Brain microvascular endothelial cell (primary cell): ENCODE data around the gene PALLD.

Source experiments
- DNase-seq: peaks from one replicate; pipeline ENCODE4 v3.0.0-alpha.2; 2020
- H3K27ac ChIP-seq: fragments of 250-450 bp; sonication (Bioruptor Pico); 2 replicates; pipeline ENCODE4 v1.5.1; 2020; ENCODE audit warnings: mild to moderate bottlenecking, moderate library complexity
- H3K27me3 ChIP-seq: fragments of 250-450 bp; sonication (Bioruptor Pico); replicated peaks from 2 replicates; pipeline ENCODE4 v1.5.1; 2020; ENCODE audit warnings: mild to moderate bottlenecking
- H3K36me3 ChIP-seq: fragments of 250-450 bp; sonication (Bioruptor Pico); replicated peaks from 2 replicates; pipeline ENCODE4 v1.5.1; 2020; ENCODE audit warnings: mild to moderate bottlenecking
- H3K4me3 ChIP-seq: 2 replicates; pipeline ENCODE4 v1.5.1; 2011; ENCODE audit warnings: low read depth, mild to moderate bottlenecking, control low read depth, low read length, moderate library complexity
- in situ Hi-C: cut with HindIII; loops from 2 replicates; pipeline ENCODE4 v1.10.0; 2017; ENCODE audit warnings: low sequenced_read_pairs, low pct_ligation_motif_present
- TF ChIP-seq, protein P1 (sequence below): IDR thresholded peaks from 2 replicates; pipeline ENCODE4 v1.5.1; 2011; ENCODE audit warnings: low read depth, mild to moderate bottlenecking, moderate library complexity, low read length, control low read depth, inconsistent platforms; ENCODE audit errors: missing control alignments

Gene PALLD

DNA sequence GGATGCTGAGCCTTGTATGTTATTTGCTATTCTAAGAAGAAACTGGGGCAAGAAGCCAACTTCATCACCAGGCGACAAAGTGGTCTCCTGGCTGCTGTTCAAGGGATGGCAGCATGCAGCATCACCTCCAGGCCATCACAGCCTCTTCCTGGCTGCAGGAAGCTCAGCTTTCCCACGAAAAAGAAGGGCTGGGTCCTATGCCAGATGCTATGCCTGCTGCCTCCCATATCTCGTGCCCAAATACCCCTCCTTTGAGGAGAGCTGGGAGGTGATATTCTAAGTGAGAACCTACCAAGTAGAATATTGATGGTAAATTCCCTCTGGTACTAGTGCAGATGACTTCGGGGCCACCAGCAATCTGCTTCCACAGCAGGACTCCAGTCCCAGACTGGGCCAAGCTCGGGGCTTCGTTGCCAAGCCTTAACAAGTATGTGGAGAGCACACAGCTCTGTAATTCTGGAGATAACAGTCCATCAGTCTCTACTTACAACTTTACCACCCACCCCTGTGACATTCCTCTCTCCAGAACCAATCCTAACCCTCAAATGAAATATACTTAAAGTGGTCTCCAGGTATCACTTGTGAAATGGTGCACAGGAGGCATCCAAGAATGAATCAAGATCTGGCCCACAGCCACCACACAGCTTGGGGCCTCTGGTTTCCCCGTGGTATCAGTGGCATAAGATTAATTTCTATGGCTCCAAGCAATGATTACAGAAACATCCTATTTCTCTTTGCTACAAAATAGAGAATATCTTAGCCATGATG lies 149.3 kb downstream of the PALLD start:
- Histone ChIP-seq H3K4me3 (no peak overlapping the region), H3K27ac (no peak overlapping the region), H3K36me3 (no peaks in the 10 kb centered on the region), H3K27me3 (no peaks in the 10 kb centered on the region)
- TF ChIP-seq, protein P1, sequence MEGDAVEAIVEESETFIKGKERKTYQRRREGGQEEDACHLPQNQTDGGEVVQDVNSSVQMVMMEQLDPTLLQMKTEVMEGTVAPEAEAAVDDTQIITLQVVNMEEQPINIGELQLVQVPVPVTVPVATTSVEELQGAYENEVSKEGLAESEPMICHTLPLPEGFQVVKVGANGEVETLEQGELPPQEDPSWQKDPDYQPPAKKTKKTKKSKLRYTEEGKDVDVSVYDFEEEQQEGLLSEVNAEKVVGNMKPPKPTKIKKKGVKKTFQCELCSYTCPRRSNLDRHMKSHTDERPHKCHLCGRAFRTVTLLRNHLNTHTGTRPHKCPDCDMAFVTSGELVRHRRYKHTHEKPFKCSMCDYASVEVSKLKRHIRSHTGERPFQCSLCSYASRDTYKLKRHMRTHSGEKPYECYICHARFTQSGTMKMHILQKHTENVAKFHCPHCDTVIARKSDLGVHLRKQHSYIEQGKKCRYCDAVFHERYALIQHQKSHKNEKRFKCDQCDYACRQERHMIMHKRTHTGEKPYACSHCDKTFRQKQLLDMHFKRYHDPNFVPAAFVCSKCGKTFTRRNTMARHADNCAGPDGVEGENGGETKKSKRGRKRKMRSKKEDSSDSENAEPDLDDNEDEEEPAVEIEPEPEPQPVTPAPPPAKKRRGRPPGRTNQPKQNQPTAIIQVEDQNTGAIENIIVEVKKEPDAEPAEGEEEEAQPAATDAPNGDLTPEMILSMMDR: peak; percentile 10
- no peak for DNase-seq
- in situ Hi-C loops: no loop called here

DNA sequence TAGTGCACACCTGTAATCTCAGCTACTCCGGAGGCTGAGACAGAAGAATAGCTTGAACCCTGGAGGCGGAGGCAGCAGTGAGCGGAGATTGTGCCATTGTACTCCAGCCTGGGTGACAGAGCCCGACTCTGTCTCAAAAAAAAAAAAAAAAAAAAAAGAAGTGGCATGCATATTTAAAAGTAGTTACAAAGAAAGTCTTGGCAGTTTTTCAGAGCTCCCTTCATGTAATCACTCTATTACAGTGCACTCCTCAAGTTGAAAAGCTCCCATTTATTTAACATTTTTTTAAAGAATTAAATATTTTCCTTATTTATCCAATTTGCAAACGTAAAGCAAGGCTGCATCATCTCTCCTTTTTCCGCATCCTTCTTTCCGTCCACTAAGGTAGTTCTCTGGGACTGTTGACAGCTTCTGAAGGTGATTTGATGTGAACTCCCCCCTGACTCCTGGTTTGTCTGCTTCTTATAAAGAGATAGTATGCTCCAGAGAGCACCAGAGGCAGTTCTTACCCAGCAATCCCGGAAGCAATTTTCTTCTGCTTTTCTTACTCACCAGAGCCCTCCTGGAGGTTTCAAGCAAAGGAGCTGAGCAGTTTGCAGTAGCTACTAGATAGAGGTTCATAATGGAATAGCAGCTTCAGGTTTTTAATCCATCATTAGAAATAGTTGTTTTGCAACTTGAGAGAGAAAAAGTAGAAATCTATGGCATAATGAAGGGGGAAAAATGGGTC lies 151.0 kb downstream of the PALLD start:
- H3K27ac ChIP-seq: peak overlapping the region; percentile 41
- TF ChIP-seq, protein P1: no peak
- H3K4me3 ChIP-seq: no peak overlapping the region
- no peaks in the 10 kb centered on the region for H3K27me3 ChIP-seq
- in situ Hi-C loops: no loop called here
- H3K36me3 ChIP-seq: no peaks in the 10 kb centered on the region
- peak; percentile 51 for DNase-seq

DNA sequence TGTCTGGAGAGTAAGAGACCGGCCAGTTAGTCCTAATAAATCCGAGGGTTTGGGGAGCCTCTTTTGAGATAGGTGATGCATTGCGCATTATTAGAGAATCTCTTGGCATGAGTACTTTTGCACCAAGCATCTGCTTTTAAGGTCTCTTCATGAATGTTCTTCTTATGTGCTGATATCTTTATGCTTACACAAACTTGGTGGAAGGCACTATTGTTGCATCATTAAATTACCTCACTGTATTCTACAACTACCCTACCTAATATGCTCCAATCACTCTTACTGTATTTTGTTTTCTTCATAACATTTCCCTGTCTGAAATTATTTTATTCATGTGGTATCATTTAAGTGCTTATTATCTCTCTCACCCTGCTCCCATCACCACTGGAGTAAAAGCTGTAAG lies 151.6 kb downstream of the PALLD start:
- no peak overlapping the region for H3K4me3 ChIP-seq
- no peaks in the 10 kb centered on the region for H3K36me3 ChIP-seq
- TF ChIP-seq, protein P1: no peak
- H3K27ac ChIP-seq: peak overlapping the region; percentile 41
- no peak for DNase-seq
- H3K27me3 ChIP-seq: no peaks in the 10 kb centered on the region
- in situ Hi-C loops: no loop called here

DNA sequence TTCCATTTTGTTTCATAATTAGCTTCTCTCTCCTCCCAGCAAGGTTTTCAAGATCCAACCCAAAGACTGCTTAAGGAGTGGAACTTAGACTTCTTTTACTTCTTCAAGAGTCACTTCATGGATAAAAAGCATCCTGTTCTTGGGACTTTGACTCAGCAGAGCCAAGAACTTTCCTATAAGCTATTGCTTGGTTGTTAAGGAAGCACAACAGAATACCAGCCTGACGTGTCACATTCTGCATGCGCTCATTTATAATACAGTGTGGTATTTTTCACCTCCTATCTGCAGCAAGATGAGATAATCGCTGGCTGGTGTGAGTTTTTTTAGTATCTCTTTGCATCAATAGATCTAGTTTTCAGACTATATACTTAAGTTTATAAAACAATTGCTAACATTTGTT lies 152.1 kb downstream of the PALLD start:
- in situ Hi-C loops: no loop called here
- no peaks in the 10 kb centered on the region for H3K36me3 ChIP-seq
- peak; percentile 93 for DNase-seq
- TF ChIP-seq, protein P1: no peak
- H3K27me3 ChIP-seq: no peaks in the 10 kb centered on the region
- H3K27ac ChIP-seq: peak overlapping the region; percentile 41
- no peak overlapping the region for H3K4me3 ChIP-seq

DNA sequence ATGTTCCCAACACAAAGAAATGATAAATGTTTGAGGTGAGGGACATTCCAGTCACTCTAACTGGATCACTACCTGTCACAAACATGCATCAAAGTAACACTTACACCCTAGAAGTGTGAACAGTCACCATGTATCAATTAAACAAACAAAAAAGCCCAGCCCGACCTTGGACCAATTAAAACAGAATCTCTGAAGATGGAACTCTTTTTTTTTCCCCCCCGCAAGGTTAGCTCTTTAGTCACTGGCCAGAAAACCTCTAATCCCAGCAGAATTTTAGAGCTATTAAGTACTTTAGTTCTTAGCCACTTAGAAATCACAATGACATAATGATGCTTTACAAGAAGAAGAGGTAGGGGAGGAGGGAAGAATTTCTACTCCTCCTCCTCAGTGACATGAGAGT lies 154.5 kb downstream of the PALLD start:
- H3K4me3 ChIP-seq: no peak overlapping the region
- in situ Hi-C loops: no loop called here
- no peaks in the 10 kb centered on the region for H3K27me3 ChIP-seq
- TF ChIP-seq, protein P1: no peak
- DNase-seq: no peak
- H3K27ac ChIP-seq: no peak overlapping the region
- H3K36me3 ChIP-seq: no peaks in the 10 kb centered on the region
